Small intestine (tissue), 7 donors: ENCODE measurements around the gene RBPJL. TPM values are rescaled to one million over a fixed set of nuclear protein-coding genes. Genes with fewer than 3 reads are reported as not detected.

Experiments used
- DNase-seq, 2 donors: peaks; one replicate each; pipeline versions ENCODE4 v3.0.0 to v3.0.0-alpha.2; 2013
- FAIRE-seq: peaks from 2 replicates; lab custom pipeline; 2012; peaks lifted over from hg19 to GRCh38; lab: Jason Lieb, UNC
- H3K27ac ChIP-seq, 3 donors: one replicate each; pipeline ENCODE4 v1.5.1; 2013; ENCODE audit warnings: low read length in 2 of 3, mild to moderate bottlenecking in 2 of 3, control low read depth in 1 of 3, inconsistent platforms in 1 of 3, low read depth in 1 of 3, moderate library complexity in 1 of 3
- H3K27me3 ChIP-seq, 3 donors: one replicate each; pipeline ENCODE4 v1.6.1; 2013; ENCODE audit warnings: low read length in 3 of 3, inconsistent platforms in 1 of 3; ENCODE audit not compliant: control insufficient read depth in 3 of 3, insufficient read depth in 3 of 3
- H3K36me3 ChIP-seq, 3 donors: one replicate each; pipeline ENCODE4 v1.6.1; 2013; ENCODE audit warnings: low read length in 3 of 3, inconsistent platforms in 1 of 3, low read depth in 1 of 3, mild to moderate bottlenecking in 1 of 3, moderate library complexity in 1 of 3; ENCODE audit not compliant: control insufficient read depth in 3 of 3, insufficient read depth in 2 of 3
- H3K4me1 ChIP-seq, 3 donors: one replicate each; pipeline ENCODE4 v1.6.1; 2013; ENCODE audit warnings: low read length in 2 of 3, inconsistent platforms in 1 of 3, low read depth in 1 of 3, mild to moderate bottlenecking in 1 of 3, moderate library complexity in 1 of 3; ENCODE audit not compliant: control insufficient read depth in 3 of 3, insufficient read depth in 2 of 3
- H3K4me3 ChIP-seq, 3 donors: one replicate each; pipeline ENCODE4 v1.5.1; 2013; ENCODE audit warnings: low read length in 3 of 3, control low read depth in 1 of 3, inconsistent platforms in 1 of 3, low read depth in 1 of 3, mild to moderate bottlenecking in 1 of 3, moderate library complexity in 1 of 3
- H3K9me3 ChIP-seq, 2 donors: one replicate each; pipeline ENCODE4 v1.6.1; 2013; ENCODE audit warnings: low read depth in 1 of 2, low read length in 1 of 2; ENCODE audit not compliant: control insufficient read depth in 2 of 2, insufficient read depth in 1 of 2
- WGBS, 3 donors: extraction: QIAGEN DNeasy Blood & Tissue Kit; methylation state at CpG; one replicate each; pipeline ENCODE4 v1.1.7; 2013; 5-methylcytosine and 5-hydroxymethylcytosine counted together
- polyA plus RNA-seq, 4 donors: library from polyadenylated mRNA; stranded (reverse) in 3 of 4; unstranded in 1 of 4; fragments of 200-250 nt in 3 of 4; fragments of 120-200 nt in 1 of 4; gene quantifications; one replicate each; pipeline versions ENCODE4 v1.2.1 to v1.2.3, GENCODE V29; 2013
- donor health status: healthy with polysubstance abuse.
- donor health status: control.
- donor health status: control.
- donor health status: Bipolar disorder and iron deficiency.
- donor health status: healthy.

RBPJL gene
- polyA plus RNA-seq, 4 donors = 0.04 to 1.4 TPM; not detected in 2

DNA sequence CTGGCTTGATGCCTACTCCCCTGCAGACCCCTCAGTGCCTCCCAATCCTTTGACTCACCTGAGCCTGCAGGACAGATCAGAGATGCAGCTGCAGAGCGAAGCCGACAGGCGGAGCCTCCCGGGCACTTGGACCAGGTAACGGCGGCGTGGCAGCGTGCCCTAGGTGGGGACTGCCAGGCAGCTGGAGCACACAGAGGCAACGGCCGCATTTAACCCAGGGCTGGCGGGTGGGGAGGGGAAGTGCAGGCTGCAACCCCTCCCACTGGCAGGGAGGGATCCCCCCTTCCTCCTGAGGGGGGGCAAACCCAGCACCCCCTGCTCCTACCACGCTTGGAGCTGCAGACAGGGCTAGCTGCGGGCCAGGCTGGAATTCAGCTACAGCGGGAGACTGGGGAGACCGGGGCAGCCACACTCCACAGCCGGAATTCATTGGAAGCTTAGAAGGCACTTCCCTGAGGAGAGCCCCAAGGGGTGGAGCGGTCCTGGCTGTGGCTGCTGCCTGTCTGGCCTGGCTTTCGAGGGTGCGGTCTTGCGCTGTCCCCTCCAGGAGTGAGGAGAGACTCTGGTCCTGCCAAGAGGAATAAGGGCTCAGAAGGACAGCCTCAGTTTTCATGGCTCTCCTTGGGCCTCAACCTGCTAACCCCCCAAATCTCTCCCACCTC lies 1.6 kb downstream of the RBPJL start, which contains the start of gene MATN4:
Gene MATN4 (minus strand): TSS at position 183 of the 662 bp plus-strand sequence. CDS start 2,717 bp downstream, outside the sequence.
- 26 to 44% (median 36%) methylated on average over 19 to 20 of the region's 20 CpGs for WGBS, 3 donors

DNA sequence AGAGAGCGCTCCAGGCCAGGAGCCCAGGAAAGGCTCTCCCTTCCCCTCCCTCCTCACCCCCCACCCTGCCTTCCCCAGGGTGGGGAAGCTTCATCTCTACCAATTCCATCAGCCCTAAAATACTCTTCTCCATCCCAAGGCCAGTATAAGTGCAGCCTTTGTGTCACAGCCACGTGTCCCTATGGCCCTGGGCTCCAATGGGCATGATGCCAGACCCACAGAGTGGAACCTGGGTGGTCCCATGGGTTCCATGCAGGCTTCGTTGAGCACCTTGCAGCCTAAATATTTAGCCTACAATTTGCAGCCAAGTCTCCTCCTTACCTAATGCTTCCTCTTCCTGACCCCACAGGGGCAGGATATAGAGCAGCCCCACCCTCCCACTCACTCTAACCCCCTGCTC lies 2.4 kb downstream of the RBPJL start:
- FAIRE-seq = no peak
- Histone ChIP-seq H3K9me3 (no peaks in the 10 kb centered on the region), H3K4me3 (no peak overlapping the region), H3K36me3 (no peaks in the 10 kb centered on the region), H3K4me1 (no peaks in the 10 kb centered on the region), H3K27me3 (peaks cover 0 to 60% (median 19%) of the 10 kb centered on the region in 3 donors), H3K27ac (no peak overlapping the region)
- WGBS, 3 donors = 60 to 67% (median 61%) methylated on average over 2 to 3 of the region's 3 CpGs
- DNase-seq = no peak

More for the DNA sequence above, 1.6 kb downstream of the RBPJL start, which contains the start of gene MATN4:
- Histone ChIP-seq H3K4me1 (no peaks in the 10 kb centered on the region), H3K27ac (no peak within 1 kb of the TSS), H3K9me3 (no peaks in the 10 kb centered on the region), H3K4me3 (no peak within 1 kb of the TSS), H3K36me3 (no peaks in the 10 kb centered on the region), H3K27me3 (peaks cover 0 to 64% (median 19%) of the 10 kb centered on the region in 3 donors)
- DNase-seq (peak in 1 of 2 donors; percentile 29), FAIRE-seq (no peak)

DNA sequence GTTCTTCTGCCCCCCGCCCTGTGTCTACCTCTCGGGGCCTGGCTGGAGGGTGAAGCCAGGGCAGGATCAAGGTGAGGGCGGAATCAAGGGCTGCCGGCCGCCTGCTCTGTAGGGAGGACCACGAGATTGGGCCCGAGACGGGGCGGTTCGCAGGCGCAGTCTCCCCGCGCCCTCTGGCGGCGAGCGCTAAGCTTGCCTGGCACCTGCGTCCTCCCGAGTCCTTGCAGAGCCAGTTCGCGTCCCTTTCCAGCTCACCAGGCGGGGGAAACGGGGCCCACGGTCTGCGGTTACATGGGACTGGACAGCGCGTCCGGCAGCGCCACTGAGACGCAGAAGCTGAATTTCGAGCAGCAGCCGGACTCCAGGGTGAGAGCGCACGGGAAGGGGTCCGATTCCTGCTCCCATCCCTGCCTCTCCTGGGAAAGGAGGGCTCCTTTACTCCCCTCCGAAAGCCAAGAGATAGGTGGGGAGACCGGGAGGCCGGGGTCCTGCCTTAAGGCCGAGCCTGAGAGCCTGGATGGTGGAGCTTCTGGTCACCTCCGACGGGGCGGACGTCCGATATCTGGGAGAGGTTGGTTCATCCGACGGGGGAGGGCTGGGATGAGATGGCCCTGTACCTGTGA lies 5.1 kb downstream of the RBPJL start:
- no peak for FAIRE-seq
- H3K9me3 ChIP-seq = no peaks in the 10 kb centered on the region

DNA sequence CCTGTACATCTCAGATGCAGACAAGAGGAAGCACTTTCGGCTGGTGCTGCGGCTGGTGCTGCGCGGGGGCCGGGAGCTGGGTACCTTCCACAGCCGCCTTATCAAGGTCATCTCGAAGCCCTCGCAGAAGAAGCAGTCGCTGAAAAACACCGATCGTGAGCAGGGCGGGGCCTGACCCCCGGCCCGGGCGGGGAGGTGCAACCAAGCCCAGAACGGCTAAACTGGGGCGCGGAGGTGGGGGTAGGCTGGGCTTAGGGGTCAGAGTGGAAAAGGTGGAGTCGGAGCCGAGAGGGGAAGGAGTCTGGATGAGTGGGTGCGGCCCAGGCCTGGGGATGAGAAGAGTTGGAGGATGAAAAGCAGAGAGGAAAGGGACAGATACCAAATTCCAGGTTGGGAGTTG lies 5.6 kb downstream of the RBPJL start:
- DNase-seq (no peak), FAIRE-seq (no peak)
- H3K27ac ChIP-seq = no peak overlapping the region
- no peaks in the 10 kb centered on the region for H3K36me3 ChIP-seq
- H3K27me3 ChIP-seq = peaks cover 0 to 53% (median 21%) of the 10 kb centered on the region in 3 donors
- no peaks in the 10 kb centered on the region for H3K4me1 ChIP-seq
- no peaks in the 10 kb centered on the region for H3K9me3 ChIP-seq
- H3K4me3 ChIP-seq = no peak overlapping the region
- WGBS, 3 donors = 16 to 45% (median 38%) methylated on average over 21 of the region's 21 CpGs

More for the DNA sequence above, 5.1 kb downstream of the RBPJL start:
- 16 to 21% (median 17%) methylated on average over 41 to 45 of the region's 45 CpGs for WGBS, 3 donors
- Histone ChIP-seq H3K4me1 (no peaks in the 10 kb centered on the region), H3K36me3 (no peaks in the 10 kb centered on the region), H3K27me3 (peaks cover 0 to 52% (median 22%) of the 10 kb centered on the region in 3 donors), H3K27ac (no peak overlapping the region), H3K4me3 (no peak overlapping the region)
- peak; percentile 52 to 71 for DNase-seq

DNA sequence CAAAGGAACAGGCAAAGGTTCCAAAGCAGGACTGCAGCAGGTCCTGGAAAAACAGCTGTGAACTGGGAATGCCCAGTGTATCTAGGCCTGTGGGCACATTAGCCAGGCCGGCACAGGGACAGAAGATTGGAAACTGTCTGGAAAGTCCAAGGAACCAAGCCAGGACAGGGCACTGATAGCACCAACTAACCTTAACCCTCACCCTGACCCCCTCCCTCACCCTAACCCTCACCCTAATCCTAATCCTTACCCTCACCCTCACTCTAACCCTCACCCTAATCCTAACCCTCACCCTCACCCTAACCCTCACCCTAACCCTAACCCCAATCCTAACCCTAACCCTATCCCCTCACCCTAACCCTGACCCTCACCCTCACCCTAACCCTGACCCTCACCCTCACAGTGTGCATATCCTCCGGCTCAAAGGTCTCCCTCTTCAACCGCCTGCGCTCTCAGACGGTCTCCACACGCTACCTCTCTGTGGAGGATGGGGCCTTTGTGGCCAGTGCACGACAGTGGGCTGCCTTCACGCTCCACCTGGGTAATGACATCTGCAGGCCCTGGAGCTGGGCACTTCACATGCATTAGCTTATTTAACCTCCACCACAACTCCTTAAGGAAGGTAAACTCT lies 6.5 kb downstream of the RBPJL start:
- Histone ChIP-seq H3K27me3 (peaks cover 0 to 61% (median 19%) of the 10 kb centered on the region in 3 donors), H3K4me3 (no peak overlapping the region), H3K27ac (no peak overlapping the region), H3K36me3 (no peaks in the 10 kb centered on the region), H3K4me1 (no peaks in the 10 kb centered on the region), H3K9me3 (no peaks in the 10 kb centered on the region)
- 90 to 92% (median 91%) methylated on average over 8 of the region's 8 CpGs for WGBS, 3 donors
- no peak for DNase-seq
- no peak for FAIRE-seq

DNA sequence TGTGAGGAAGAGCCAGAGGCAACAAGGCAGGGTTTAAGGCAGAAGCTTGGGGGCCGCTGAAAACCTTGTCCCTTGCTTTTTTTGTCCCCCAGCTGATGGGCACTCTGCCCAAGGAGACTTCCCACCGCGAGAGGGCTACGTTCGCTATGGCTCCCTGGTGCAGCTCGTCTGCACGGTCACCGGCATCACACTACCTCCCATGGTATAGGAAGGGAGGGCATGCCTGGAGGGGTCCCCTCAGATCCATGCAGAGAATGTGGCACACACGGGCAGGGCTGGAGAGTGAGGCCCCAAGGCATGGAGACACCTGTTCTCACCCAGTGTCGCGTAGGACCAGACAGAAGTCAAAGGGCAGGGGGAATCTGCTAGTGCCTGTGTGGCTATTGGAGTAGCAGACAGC lies 7.3 kb downstream of the RBPJL start:
- WGBS, 3 donors = 84 to 87% (median 84%) methylated on average over 11 of the region's 11 CpGs
- H3K4me3 ChIP-seq = no peak overlapping the region
- no peak for FAIRE-seq

GRCh38 chr20:45315672-45316071 lies 9.0 kb downstream of the RBPJL start:
- H3K36me3 ChIP-seq = no peaks in the 10 kb centered on the region
- 84 to 91% (median 90%) methylated on average over 4 of the region's 4 CpGs for WGBS, 3 donors
- H3K4me3 ChIP-seq = no peak overlapping the region
- no peak overlapping the region for H3K27ac ChIP-seq
- no peak for DNase-seq
- no peak for FAIRE-seq
- no peaks in the 10 kb centered on the region for H3K9me3 ChIP-seq
- peaks cover 0 to 65% (median 15%) of the 10 kb centered on the region in 3 donors for H3K27me3 ChIP-seq
- no peaks in the 10 kb centered on the region for H3K4me1 ChIP-seq

More for the DNA sequence above, 7.3 kb downstream of the RBPJL start:
- H3K9me3 ChIP-seq = no peaks in the 10 kb centered on the region
- no peak overlapping the region for H3K27ac ChIP-seq
- no peaks in the 10 kb centered on the region for H3K4me1 ChIP-seq
- no peaks in the 10 kb centered on the region for H3K36me3 ChIP-seq
- no peak for DNase-seq
- H3K27me3 ChIP-seq = peaks cover 0 to 64% (median 19%) of the 10 kb centered on the region in 3 donors
